Measurements from ENCODE around the gene CDC5L. TPM values are rescaled to one million over a fixed set of nuclear protein-coding genes. Genes with fewer than 3 reads are reported as not detected.

Gene CDC5L
- polyA plus RNA-seq, 1 donor (not counting 4 experiments of a cell fraction or from before 2014, with no cell fraction given), result 16.6 TPM

DNA sequence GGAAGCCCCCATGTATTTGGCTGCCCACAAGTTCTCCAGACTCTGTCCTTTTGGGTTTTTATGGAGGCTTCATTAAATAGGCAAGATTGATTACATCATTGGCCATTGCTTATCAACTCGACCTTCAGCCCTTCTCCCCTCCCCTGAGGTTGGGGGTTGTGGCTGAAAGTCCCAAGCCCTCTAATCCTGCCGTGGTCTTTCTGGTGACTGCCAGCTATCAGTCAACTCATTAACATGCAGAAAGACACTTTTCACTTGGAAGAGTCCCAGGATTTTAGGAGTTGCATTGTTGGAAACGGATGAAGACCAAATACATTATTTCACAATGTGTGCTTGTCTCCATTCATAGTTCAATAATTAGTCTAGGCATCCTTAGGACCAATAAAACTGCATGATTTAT is 9.5 kb downstream of the CDC5L start:
- DNase-seq (ENCODE audit: low read depth, low spot score), result no peak
- dilution Hi-C loops (cut with MboI; ENCODE audit: extremely low pct_ligation_motif_present, low sequenced_read_pairs), result no loop called here
- TF ChIP-seq EZH2 (IDR thresholded peaks at IDR 0.05; ENCODE audit: low read length), result no peak
- TF ChIP-seq, protein P1, sequence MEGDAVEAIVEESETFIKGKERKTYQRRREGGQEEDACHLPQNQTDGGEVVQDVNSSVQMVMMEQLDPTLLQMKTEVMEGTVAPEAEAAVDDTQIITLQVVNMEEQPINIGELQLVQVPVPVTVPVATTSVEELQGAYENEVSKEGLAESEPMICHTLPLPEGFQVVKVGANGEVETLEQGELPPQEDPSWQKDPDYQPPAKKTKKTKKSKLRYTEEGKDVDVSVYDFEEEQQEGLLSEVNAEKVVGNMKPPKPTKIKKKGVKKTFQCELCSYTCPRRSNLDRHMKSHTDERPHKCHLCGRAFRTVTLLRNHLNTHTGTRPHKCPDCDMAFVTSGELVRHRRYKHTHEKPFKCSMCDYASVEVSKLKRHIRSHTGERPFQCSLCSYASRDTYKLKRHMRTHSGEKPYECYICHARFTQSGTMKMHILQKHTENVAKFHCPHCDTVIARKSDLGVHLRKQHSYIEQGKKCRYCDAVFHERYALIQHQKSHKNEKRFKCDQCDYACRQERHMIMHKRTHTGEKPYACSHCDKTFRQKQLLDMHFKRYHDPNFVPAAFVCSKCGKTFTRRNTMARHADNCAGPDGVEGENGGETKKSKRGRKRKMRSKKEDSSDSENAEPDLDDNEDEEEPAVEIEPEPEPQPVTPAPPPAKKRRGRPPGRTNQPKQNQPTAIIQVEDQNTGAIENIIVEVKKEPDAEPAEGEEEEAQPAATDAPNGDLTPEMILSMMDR (optimal IDR thresholded peaks at IDR 0.05 in 1 of 3, IDR thresholded peaks at IDR 0.05 in 1 of 3, conservative IDR thresholded peaks at IDR 0.05 in 1 of 3; ENCODE audit: extremely low read depth in 1 of 3, insufficient read depth in 2 of 3, low read length in 3 of 3), result no peak
- no peak overlapping the region for H3K4me3 ChIP-seq (ENCODE audit: control insufficient read depth in 2 of 3, extremely low read depth in 1 of 3, insufficient read depth in 2 of 3, low read depth in 1 of 3, low read length in 3 of 3)
- no peak overlapping the region for H3K9ac ChIP-seq (ENCODE audit: control insufficient read depth, extremely low read depth, insufficient read depth, low read length)
- FAIRE-seq, result no peak
- H3K4me2 ChIP-seq (ENCODE audit: control insufficient read depth, extremely low read depth, insufficient read depth, low read depth, low read length), result no peak overlapping the region
- H3K9me3 ChIP-seq (ENCODE audit: control insufficient read depth, low read depth, low read length), result no peaks in the 10 kb centered on the region
- peaks cover 13% of the 10 kb centered on the region for H3K79me2 ChIP-seq (ENCODE audit: control insufficient read depth, insufficient read depth, low read length)
- H3K27ac ChIP-seq (ENCODE audit: control insufficient read depth, insufficient read depth, low read length), result no peak overlapping the region
- peaks cover 12 to 26% of the 10 kb centered on the region in 2 experiments for H3K36me3 ChIP-seq (ENCODE audit: control insufficient read depth in 2 of 2, extremely low read depth in 1 of 2, insufficient read depth in 2 of 2, low read length in 2 of 2)
- no peak overlapping the region for H2AFZ ChIP-seq (ENCODE audit: control insufficient read depth, low read length)
- no peaks in the 10 kb centered on the region for H3K9me1 ChIP-seq (ENCODE audit: control insufficient read depth, extremely low read depth, insufficient read depth, low read length)
- H3K4me1 ChIP-seq (ENCODE audit: control insufficient read depth, extremely low read depth, insufficient read depth, low read length), result no peaks in the 10 kb centered on the region
- H3K27me3 ChIP-seq (ENCODE audit: control insufficient read depth, extremely low read depth, insufficient read depth, low read length), result no peaks in the 10 kb centered on the region
- H4K20me1 ChIP-seq (ENCODE audit: control insufficient read depth, extremely low read depth, insufficient read depth, low read length), result no peaks in the 10 kb centered on the region

DNA sequence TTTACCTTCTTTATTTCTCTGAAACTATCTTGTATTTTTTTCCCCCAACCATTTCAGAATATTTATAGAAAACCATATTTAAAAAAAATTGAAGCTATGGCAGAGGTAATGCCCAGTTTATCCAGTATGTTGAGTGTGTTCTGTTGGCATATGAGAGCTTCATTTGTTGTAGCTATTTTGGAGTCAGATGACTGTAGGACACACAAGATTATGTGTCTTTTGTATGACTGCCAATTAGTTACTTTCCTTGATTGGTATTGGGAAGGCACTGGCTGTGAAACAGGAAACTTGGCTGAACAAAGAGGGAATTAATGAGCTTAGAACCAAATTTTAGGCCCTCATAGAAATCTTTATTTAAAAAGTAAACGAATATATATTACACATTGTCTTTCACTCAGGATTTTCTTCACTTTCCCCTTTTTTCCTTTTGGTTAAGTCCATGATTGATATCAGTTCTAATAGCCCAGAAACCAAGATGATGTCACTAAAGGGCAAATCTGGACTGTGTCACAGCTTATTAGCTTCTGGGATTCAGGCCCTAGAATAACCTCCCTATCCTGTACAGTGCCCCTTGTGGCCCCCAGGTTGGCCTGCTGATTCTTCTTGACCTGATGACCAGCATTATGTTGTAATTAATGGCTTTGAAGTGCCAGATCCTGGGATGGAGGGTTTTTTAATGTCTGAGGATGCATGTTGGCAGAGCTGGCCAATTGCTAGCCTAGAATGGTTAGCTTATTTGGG is 10.1 kb downstream of the CDC5L start:
- no peaks in the 10 kb centered on the region for H3K9me3 ChIP-seq (ENCODE audit: control insufficient read depth, low read depth, low read length)
- H3K4me2 ChIP-seq (ENCODE audit: control insufficient read depth, extremely low read depth, insufficient read depth, low read depth, low read length), result no peak overlapping the region
- H3K27me3 ChIP-seq (ENCODE audit: control insufficient read depth, extremely low read depth, insufficient read depth, low read length), result no peaks in the 10 kb centered on the region
- no peak overlapping the region for H2AFZ ChIP-seq (ENCODE audit: control insufficient read depth, low read length)
- H3K79me2 ChIP-seq (ENCODE audit: control insufficient read depth, insufficient read depth, low read length), result peaks cover 13% of the 10 kb centered on the region
- no peaks in the 10 kb centered on the region for H3K9me1 ChIP-seq (ENCODE audit: control insufficient read depth, extremely low read depth, insufficient read depth, low read length)
- DNase-seq (ENCODE audit: low read depth, low spot score) (no peak), FAIRE-seq (no peak)
- no peak overlapping the region for H3K9ac ChIP-seq (ENCODE audit: control insufficient read depth, extremely low read depth, insufficient read depth, low read length)
- H3K27ac ChIP-seq (ENCODE audit: control insufficient read depth, insufficient read depth, low read length), result no peak overlapping the region
- no peaks in the 10 kb centered on the region for H4K20me1 ChIP-seq (ENCODE audit: control insufficient read depth, extremely low read depth, insufficient read depth, low read length)
- dilution Hi-C loops (cut with MboI; ENCODE audit: extremely low pct_ligation_motif_present, low sequenced_read_pairs), result no loop called here
- no peak overlapping the region for H3K4me3 ChIP-seq (ENCODE audit: control insufficient read depth in 2 of 3, extremely low read depth in 1 of 3, insufficient read depth in 2 of 3, low read depth in 1 of 3, low read length in 3 of 3)
- H3K4me1 ChIP-seq (ENCODE audit: control insufficient read depth, extremely low read depth, insufficient read depth, low read length), result no peaks in the 10 kb centered on the region
- H3K36me3 ChIP-seq (ENCODE audit: control insufficient read depth in 2 of 2, extremely low read depth in 1 of 2, insufficient read depth in 2 of 2, low read length in 2 of 2), result peaks cover 12 to 26% of the 10 kb centered on the region in 2 experiments
- no peak for TF ChIP-seq EZH2 (IDR thresholded peaks at IDR 0.05; ENCODE audit: low read length)
- TF ChIP-seq, protein P1 (optimal IDR thresholded peaks at IDR 0.05 in 1 of 3, IDR thresholded peaks at IDR 0.05 in 1 of 3, conservative IDR thresholded peaks at IDR 0.05 in 1 of 3; ENCODE audit: extremely low read depth in 1 of 3, insufficient read depth in 2 of 3, low read length in 3 of 3), result no peak
